K562 (cell line): ENCODE measurements around the gene MYO18A. TPM values are rescaled to one million over a fixed set of nuclear protein-coding genes. Genes with fewer than 3 reads are reported as not detected.
A peak's percentile ranks its signal among the peaks of the same experiment; 100 is the strongest.

Experiments used
- ATAC-seq: fragments of 200-7000 bp; cut with Tn5 transposase; 3 replicates; pipeline ENCODE4 v1.9.1; 2020; ENCODE audit warnings: moderate library complexity
- BruUV-seq: library from RNA; stranded (reverse); fragments of 400-500 nt; replicated peaks from 2 replicates; lab custom pipeline; 2021; lab: Mats Ljungman, UMichigan
- CTCF ChIA-PET: fragments of 300-600 bp; formaldehyde crosslinking; extraction: SDS; loops from one replicate; lab custom pipeline; 2021; ENCODE audit warnings: low intra/inter-chr PET ratio; lab: Yijun Ruan, JAX
- POLR2A ChIA-PET: fragments of 300-600, 350-650 bp; sonication (Branson Sonifier 250); formaldehyde crosslinking; extraction: SDS; loops from one replicate; lab custom pipeline; 2021; ENCODE audit warnings: antibody characterized with exemption, inconsistent platforms; lab: Yijun Ruan, JAX
- DNase-seq, 4 experiments: peaks; one replicate each; pipeline versions ENCODE4 v3.0.0 to v3.0.0-alpha.2; 2011 to 2018; ENCODE audit warnings: low spot score in 3 of 4, mixed read lengths in 3 of 4; ENCODE audit errors: extremely low read depth in 1 of 4
- FAIRE-seq: peaks from 2 replicates; lab custom pipeline; 2011; peaks lifted over from hg19 to GRCh38; lab: Jason Lieb, UNC
- H2AFZ ChIP-seq: 2 replicates; pipeline ENCODE4 v1.6.0; 2011; ENCODE audit warnings: low read depth, low read length, control low read depth, inconsistent platforms
- H3K27ac ChIP-seq: fragments of 200-600 bp; 3 replicates; pipeline ENCODE4 v1.8.0; 2011; ENCODE audit warnings: low read depth, mild to moderate bottlenecking, control low read depth, inconsistent platforms, low read length, moderate library complexity, mixed read lengths; ENCODE audit errors: extremely low read depth
- H3K27me3 ChIP-seq, 2 experiments: fragments of 300-600 bp in 1 of 2; 2 replicates in 1 of 2; 3 replicates in 1 of 2; pipeline versions ENCODE4 v1.6.0 to v1.8.0; 2011; ENCODE audit warnings: inconsistent platforms in 2 of 2, low read length in 2 of 2, mild to moderate bottlenecking in 1 of 2, mixed read lengths in 1 of 2, moderate library complexity in 1 of 2; ENCODE audit not compliant: control insufficient read depth in 2 of 2, insufficient read depth in 2 of 2
- H3K36me3 ChIP-seq: fragments of 300-600 bp; 3 replicates; pipeline ENCODE4 v1.8.0; 2011; ENCODE audit warnings: mild to moderate bottlenecking, low read length, inconsistent platforms; ENCODE audit not compliant: control insufficient read depth, insufficient read depth
- H3K4me1 ChIP-seq, 2 experiments: fragments of 200-600 bp in 1 of 2; replicated peaks in 1 of 2; 2 replicates in 1 of 2; 3 replicates in 1 of 2; pipeline versions ENCODE4 v1.5.1 to v1.8.0; 2011; ENCODE audit warnings: inconsistent platforms in 2 of 2, low read length in 2 of 2, mild to moderate bottlenecking in 1 of 2, mixed read lengths in 1 of 2, moderate library complexity in 1 of 2; ENCODE audit not compliant: control insufficient read depth in 2 of 2, insufficient read depth in 2 of 2
- H3K4me2 ChIP-seq: 2 replicates; pipeline ENCODE4 v1.6.1; 2011; ENCODE audit warnings: low read length, control low read depth, inconsistent platforms, mixed read lengths; ENCODE audit not compliant: insufficient read depth
- H3K4me3 ChIP-seq: fragments of 200-600 bp; sonication (generic), shearing (Covaris generic); 2 replicates; pipeline ENCODE4 v1.5.1; 2016; ENCODE audit warnings: control low read depth, inconsistent platforms
- H3K79me2 ChIP-seq: fragments of 200-600 bp; 3 replicates; pipeline ENCODE4 v1.8.0; 2011; ENCODE audit warnings: low read length, inconsistent platforms; ENCODE audit not compliant: control insufficient read depth, insufficient read depth
- H3K9ac ChIP-seq, 2 experiments: 2 replicates each; pipeline versions ENCODE4 v1.6.0 to v1.6.1; 2011; ENCODE audit warnings: low read depth in 2 of 2, low read length in 2 of 2, control low read depth in 1 of 2, inconsistent platforms in 1 of 2, mild to moderate bottlenecking in 1 of 2, mixed read lengths in 1 of 2; ENCODE audit not compliant: insufficient read depth in 1 of 2
- H3K9me1 ChIP-seq: one replicate; pipeline ENCODE4 v1.6.0; 2011; ENCODE audit warnings: inconsistent platforms, mild to moderate bottlenecking, low read length, moderate library complexity; ENCODE audit not compliant: control insufficient read depth, insufficient read depth
- H3K9me3 ChIP-seq: replicated peaks from 2 replicates; pipeline ENCODE4 v1.5.1; 2011; ENCODE audit warnings: low read depth, low read length, inconsistent platforms; ENCODE audit not compliant: control insufficient read depth, insufficient read depth
- H4K20me1 ChIP-seq: replicated peaks from 2 replicates; pipeline ENCODE4 v1.6.1; 2011; ENCODE audit warnings: low read length, inconsistent platforms, mixed read lengths; ENCODE audit not compliant: control insufficient read depth, insufficient read depth
- ARID3B ChIP-seq: fragments of 250-450 bp; sonication (Bioruptor Pico); IDR thresholded peaks from 2 replicates; pipeline ENCODE4 v1.4.0; 2020; ENCODE audit warnings: borderline replicate concordance
- IRF1 ChIP-seq: sonication (generic); formaldehyde crosslinking; IDR thresholded peaks from 2 replicates; pipeline ENCODE4 v1.8.0; 2022; ENCODE audit warnings: missing genetic modification reagents, mild to moderate bottlenecking, borderline replicate concordance
- PURB ChIP-seq: sonication (generic); formaldehyde crosslinking; IDR thresholded peaks from 2 replicates; pipeline ENCODE4 v1.9.0; 2021; ENCODE audit warnings: low read depth, mild to moderate bottlenecking, missing genetic modification reagents
- RFX1 ChIP-seq: fragments of 450-650 bp; IDR thresholded peaks from 2 replicates; pipeline ENCODE4 v1.6.1; 2016; ENCODE audit warnings: mild to moderate bottlenecking, moderate library complexity
- ZNF407 ChIP-seq: fragments of 450-650 bp; IDR thresholded peaks from 2 replicates; pipeline ENCODE4 v1.6.1; 2016; ENCODE audit warnings: low read depth
- ZNF785 ChIP-seq: fragments of 250-450 bp; sonication (Bioruptor Pico); IDR thresholded peaks from 2 replicates; pipeline ENCODE4 v1.4.0; 2020; ENCODE audit warnings: mild to moderate bottlenecking
- WGBS: fragments of 100-300 bp; shearing (Covaris generic); methylation state at CpG from one replicate; pipeline ENCODE4 v1.1.6; 2016; ENCODE audit warnings: low coverage, mixed read lengths; ENCODE audit not compliant: insufficient coverage; ENCODE audit errors: missing lambda C conversion rate; 5-methylcytosine and 5-hydroxymethylcytosine counted together
- in situ Hi-C: fragments of 300-500 bp; cut with MboI; formaldehyde crosslinking; loops from 4 replicates; pipeline ENCODE4 v1.15.0; 2018; ENCODE audit warnings: inconsistent platforms, mixed read lengths
- intact Hi-C: fragments of 100-400 bp; cut with micrococcal nuclease; formaldehyde crosslinking; loops from 2 replicates; pipeline ENCODE4 v1.14.2; 2022
- polyA plus RNA-seq, 8 experiments: library from polyadenylated mRNA; depleted of rRNA in 4 of 8; stranded (reverse) in 5 of 8; unstranded in 3 of 8; fragments of >200 nt; fragmentation: Nextera tagmentation in 2 of 8; fragmentation: Illumina TruSeq in 1 of 8; extraction: Ambion mirVana in 2 of 8; extraction: Trizol in 1 of 8; gene quantifications; 2 replicates each; pipeline versions ENCODE4 v1.2.1 to v1.2.3, GENCODE V29; 2011 to 2014; ENCODE audit warnings: inconsistent platforms in 1 of 8, missing spikeins in 1 of 8
- total RNA-seq, 7 experiments: library from RNA; depleted of rRNA in 6 of 7; stranded (reverse); fragments of >200 nt in 6 of 7; fragmentation: Illumina TruSeq in 2 of 7; extraction: Trizol in 2 of 7; gene quantifications; 2 replicates each; pipeline versions ENCODE4 v1.2.1 to v1.2.3, GENCODE V29; 2011 to 2021; ENCODE audit warnings: low replicate concordance in 1 of 7

The MYO18A gene
- total and polyA plus RNA-seq, 9 of the 15 experiments (the other 6 are each of a cell fraction or from before 2014, with no cell fraction given): 2.5 to 65.4 (median 17.1) TPM

GRCh38 chr17:29059281-29059680 is 120.9 kb downstream of the MYO18A start:
- Histone ChIP-seq H3K9me1 (no peaks in the 10 kb centered on the region), H3K36me3 (no peaks in the 10 kb centered on the region), H3K79me2 (no peaks in the 10 kb centered on the region), H4K20me1 (peaks cover 7% of the 10 kb centered on the region; the same call in 1 of the 2 replicates), H3K9ac (no peak overlapping the region), H2AFZ (no peak overlapping the region), H3K9me3 (no peaks in the 10 kb centered on the region), H3K4me2 (no peak overlapping the region), H3K27ac (no peak overlapping the region), H3K4me3 (no peak overlapping the region), H3K27me3 (peaks cover 18 to 35% of the 10 kb centered on the region in 2 experiments; a peak in 4 of 5 replicates), H3K4me1 (peaks cover 2 to 6% of the 10 kb centered on the region in 2 experiments; a peak in 2 of 5 replicates)
- BruUV-seq: no TSS peak
- intact Hi-C loops (no loop called here), in situ Hi-C loops (no loop called here)
- ATAC-seq (no peak), FAIRE-seq (no peak), DNase-seq (no peak)
- TF ChIP-seq PURB: no peak
- no peak for TF ChIP-seq ZNF785 (CRISPR knock-in tag)
- peak; percentile 9; the same call in 1 of the 2 replicates for TF ChIP-seq RFX1
- no peak for TF ChIP-seq IRF1 (CRISPR knock-in tag)
- TF ChIP-seq ZNF407: no peak
- TF ChIP-seq ARID3B (CRISPR knock-in tag): no peak
- 29% methylated on average over 2 of the region's 2 CpGs for WGBS
- POLR2A ChIA-PET: interaction anchor here (1.0 to 1.8 kb wide), 3 partner anchors 8 to 43 kb away, joined by 3 to 4 read pairs (median 4); no protein-coding TSS in a partner anchor
- CTCF ChIA-PET: no interaction called here
